Vagina (tissue), 2 donors: ENCODE results near the gene WDR41.

ENCODE experiments used
- CTCF ChIP-seq, 3 experiments: fragments of 450-650 bp in 2 of 3; fragments of 200-600 bp in 1 of 3; sonication (generic) in 1 of 3; IDR thresholded peaks; one replicate each; pipeline ENCODE4 v1.5.1; 2017 to 2019; ENCODE audit warnings: antibody characterized with exemption in 3 of 3, mild to moderate bottlenecking in 2 of 3, moderate library complexity in 2 of 3
- POLR2A ChIP-seq, 2 donors: fragments of 450-650 bp; IDR thresholded peaks; one replicate each; pipeline ENCODE4 v1.6.1; 2017; ENCODE audit warnings: antibody characterized with exemption in 2 of 2, mild to moderate bottlenecking in 2 of 2, moderate library complexity in 2 of 2
- POLR2AphosphoS5 ChIP-seq, 2 donors: sonication (generic); formaldehyde crosslinking; IDR thresholded peaks; one replicate each; pipeline ENCODE4 v1.9.0; 2017; ENCODE audit warnings: antibody characterized with exemption in 2 of 2, mild to moderate bottlenecking in 2 of 2, low read depth in 1 of 2; ENCODE audit not compliant: insufficient read depth in 1 of 2

DNA sequence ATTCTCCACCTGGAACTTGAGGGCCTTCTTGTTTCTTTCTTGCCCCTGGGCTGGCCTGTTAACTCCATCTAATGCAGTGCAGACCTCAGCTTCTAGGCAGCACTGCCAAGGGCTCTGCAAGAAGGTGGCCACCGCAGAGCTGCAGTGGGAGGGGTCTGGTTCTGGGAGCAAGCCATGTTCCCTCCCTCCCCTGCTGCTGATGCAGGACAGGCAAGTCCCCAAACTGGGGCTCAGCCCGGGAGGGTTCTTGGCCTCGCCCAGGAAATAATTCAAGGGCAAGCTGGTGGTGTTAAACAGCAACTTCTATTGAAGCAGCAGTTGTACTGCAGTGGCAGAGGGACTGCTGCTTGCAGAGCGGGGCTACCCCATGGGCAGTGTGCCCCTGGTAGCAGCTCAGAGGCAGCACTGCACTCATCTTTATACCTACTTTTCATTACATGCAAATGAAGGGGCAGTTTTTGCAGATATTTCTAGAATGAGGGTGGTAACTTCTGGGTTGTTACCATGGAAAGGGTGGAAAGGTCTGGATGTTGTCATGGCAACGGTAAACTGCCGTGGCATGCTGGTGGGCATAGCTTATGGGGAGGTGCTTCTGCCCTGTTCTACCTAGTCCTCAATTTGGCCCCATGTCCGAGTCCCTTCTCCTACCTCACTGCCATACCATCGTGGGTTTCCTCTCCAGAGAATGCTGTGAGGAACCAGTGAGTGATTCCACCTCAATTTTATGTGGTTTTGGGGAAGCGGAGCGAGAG is 82.1 kb downstream of the WDR41 start:
- TF ChIP-seq POLR2A (IDR thresholded peaks at IDR 0.05) (no peak), CTCF (IDR thresholded peaks at IDR 0.05) (no peak), POLR2AphosphoS5 (IDR thresholded peaks at IDR 0.05; ENCODE audit: insufficient read depth in 1 of 2, low read depth in 1 of 2) (no peak)
